Left kidney (tissue), 2 donors: ENCODE results near the gene XRCC1. TPM values are rescaled to one million over a fixed set of nuclear protein-coding genes. Genes with fewer than 3 reads are reported as not detected.
A peak's percentile ranks its signal among the peaks of the same experiment; 100 is the strongest.
"Not testable (repeated sequence)": the region's sequence is repeated elsewhere in the genome, so short reads cannot be mapped to it uniquely, and the experiment has no call there.

Experiments
- DNase-seq: peaks from one replicate; pipeline ENCODE4 v3.0.0-alpha.2; 2013
- polyA plus RNA-seq: library from polyadenylated mRNA; unstranded; fragments of 120-200 nt; gene quantifications from one replicate; pipeline ENCODE4 v1.2.1, GENCODE V29; 2013; ENCODE audit not compliant: insufficient read length

Gene XRCC1
- polyA plus RNA-seq, 1 donor, result 58.6 TPM

- peak; percentile 88 for DNase-seq
Observed at GRCh38 chr19:43519436-43520088, 55.8 kb downstream of the XRCC1 start.

- DNase-seq, result no peak
Observed at GRCh38 chr19:43518051-43518450, 57.3 kb downstream of the XRCC1 start.

- DNase-seq, result not testable (repeated sequence)
Observed at GRCh38 chr19:43512399-43512798, 62.9 kb downstream of the XRCC1 start.

- no peak for DNase-seq
Observed at GRCh38 chr19:43511324-43511723, 64.0 kb downstream of the XRCC1 start.

- DNase-seq, result no peak
Observed at GRCh38 chr19:43510713-43511112, 64.6 kb downstream of the XRCC1 start.

GRCh38 chr19:43507880-43508279, 67.4 kb downstream of the XRCC1 start:
- no peak for DNase-seq

GRCh38 chr19:43506629-43507028, 68.7 kb downstream of the XRCC1 start:
- no peak for DNase-seq

GRCh38 chr19:43505941-43506340, 69.4 kb downstream of the XRCC1 start:
- DNase-seq, result no peak

- DNase-seq, result no peak
Observed at GRCh38 chr19:43505186-43505456, 70.2 kb downstream of the XRCC1 start.

GRCh38 chr19:43504426-43505185, 70.7 kb downstream of the XRCC1 start, which contains the start of gene PHLDB3:
TSS of gene PHLDB3 (minus strand) at chr19:43504746. CDS start at chr19:43504118, 628 bp downstream.
- no peak for DNase-seq

- DNase-seq, result peak; percentile 95
Observed at GRCh38 chr19:43503501-43504425, 71.6 kb downstream of the XRCC1 start.

- DNase-seq, result no peak
Observed at GRCh38 chr19:43502419-43502976, 72.8 kb downstream of the XRCC1 start.

GRCh38 chr19:43501661-43502418, 73.5 kb downstream of the XRCC1 start:
- DNase-seq, result no peak

GRCh38 chr19:43499042-43499441, 76.3 kb downstream of the XRCC1 start:
- DNase-seq, result no peak

GRCh38 chr19:43498233-43498842, 77.0 kb downstream of the XRCC1 start:
- DNase-seq, result no peak

- no peak for DNase-seq
Observed at GRCh38 chr19:43496960-43497359, 78.4 kb downstream of the XRCC1 start.

- DNase-seq, result no peak
Observed at GRCh38 chr19:43495082-43495481, 80.2 kb downstream of the XRCC1 start.
